H1 (cell line): ENCODE results near the gene SH3PXD2A. TPM values are rescaled to one million over a fixed set of nuclear protein-coding genes. Genes with fewer than 3 reads are reported as not detected.

Source experiments
- CTCF ChIA-PET: fragments of 300-600 bp; sonication (Branson Sonifier 250); formaldehyde crosslinking; loops from one replicate; lab custom pipeline; 2021; ENCODE audit not compliant: partially characterized antibody; lab: Charles Lee
- POLR2A ChIA-PET: fragments of 300-600 bp; sonication (Branson Sonifier 250); formaldehyde crosslinking; loops from one replicate; lab custom pipeline; 2021; ENCODE audit warnings: inconsistent platforms; ENCODE audit not compliant: partially characterized antibody; lab: Charles Lee
- DNase-seq, 2 experiments: peaks; one replicate each; pipeline versions ENCODE4 v3.0.0 to v3.0.0-alpha.2; 2010 to 2022; ENCODE audit warnings: low spot score in 2 of 2, low read depth in 1 of 2, mixed read lengths in 1 of 2
- FAIRE-seq: peaks from 2 replicates; lab custom pipeline; 2011; peaks lifted over from hg19 to GRCh38; lab: Jason Lieb, UNC
- H2AFZ ChIP-seq: 2 replicates; pipeline ENCODE4 v1.8.1; 2012; ENCODE audit warnings: low read length, inconsistent platforms
- H2AK5ac ChIP-seq: 2 replicates; pipeline ENCODE4 v1.6.1; 2013; ENCODE audit warnings: low read depth, low read length
- H2BK120ac ChIP-seq: replicated peaks from 2 replicates; pipeline ENCODE3; 2013; ENCODE audit warnings: low read depth, low read length, inconsistent platforms
- H2BK12ac ChIP-seq: 2 replicates; pipeline ENCODE4 v1.6.1; 2013; ENCODE audit warnings: low read depth, low read length
- H2BK15ac ChIP-seq: 2 replicates; pipeline ENCODE4 v1.6.1; 2013; ENCODE audit warnings: low read length
- H2BK20ac ChIP-seq: 2 replicates; pipeline ENCODE4 v1.6.1; 2013; ENCODE audit warnings: low read length
- H2BK5ac ChIP-seq: 2 replicates; pipeline ENCODE4 v1.6.1; 2013; ENCODE audit warnings: low read depth, low read length
- H3K14ac ChIP-seq: 2 replicates; pipeline ENCODE4 v1.6.1; 2013; ENCODE audit warnings: inconsistent platforms; ENCODE audit not compliant: insufficient read length
- H3K18ac ChIP-seq: 2 replicates; pipeline ENCODE4 v1.6.1; 2013; ENCODE audit warnings: low read length; ENCODE audit errors: extremely low read depth
- H3K23ac ChIP-seq: 2 replicates; pipeline ENCODE4 v1.6.1; 2013; ENCODE audit warnings: inconsistent platforms; ENCODE audit not compliant: insufficient read length
- H3K23me2 ChIP-seq: 2 replicates; pipeline ENCODE4 v1.6.1; 2013; ENCODE audit warnings: low read depth, low read length
- H3K27ac ChIP-seq: 2 replicates; pipeline ENCODE4 v1.6.1; 2011; ENCODE audit warnings: low read depth, low read length, inconsistent platforms
- H3K27me3 ChIP-seq, 4 experiments: replicated peaks in 1 of 4; 1 replicate in 1 of 4; 2 replicates in 3 of 4; pipeline versions ENCODE4 v1.6.1 to v1.8.1; 2011 to 2013; ENCODE audit warnings: low read length in 3 of 4, mild to moderate bottlenecking in 3 of 4, inconsistent platforms in 2 of 4, mixed read lengths in 2 of 4, moderate library complexity in 1 of 4; ENCODE audit not compliant: control insufficient read depth in 3 of 4, insufficient read depth in 3 of 4; ENCODE audit errors: extremely low read depth in 1 of 4
- H3K36me3 ChIP-seq, 4 experiments: 2 replicates each; pipeline versions ENCODE4 v1.6.1 to v1.8.1; 2011 to 2013; ENCODE audit warnings: mild to moderate bottlenecking in 4 of 4, low read length in 3 of 4, moderate library complexity in 2 of 4, control low read depth in 1 of 4, inconsistent platforms in 1 of 4; ENCODE audit not compliant: insufficient read depth in 4 of 4, control insufficient read depth in 2 of 4
- H3K4ac ChIP-seq: replicated peaks from 2 replicates; pipeline ENCODE3; 2013; ENCODE audit warnings: low read length, low read depth, mixed read lengths, inconsistent platforms; ENCODE audit not compliant: insufficient read length
- H3K4me1 ChIP-seq, 4 experiments: replicated peaks in 1 of 4; 1 replicate in 1 of 4; 2 replicates in 3 of 4; pipeline versions ENCODE4 v1.6.1 to v1.8.1; 2011 to 2013; ENCODE audit warnings: low read length in 3 of 4, inconsistent platforms in 2 of 4, mixed read lengths in 1 of 4; ENCODE audit not compliant: insufficient read depth in 4 of 4, control insufficient read depth in 3 of 4
- H3K4me2 ChIP-seq, 2 experiments: 2 replicates each; pipeline versions ENCODE4 v1.6.1 to v1.8.1; 2011 to 2013; ENCODE audit warnings: low read depth in 2 of 2, low read length in 2 of 2, control low read depth in 1 of 2, inconsistent platforms in 1 of 2, mild to moderate bottlenecking in 1 of 2; ENCODE audit not compliant: insufficient read depth in 1 of 2
- H3K4me3 ChIP-seq, 4 experiments: fragments of 200-600, 300-600 bp in 1 of 4; sonication (generic), shearing (Covaris generic), sonication (Bioruptor Twin) in 1 of 4; 2 replicates each; pipeline versions ENCODE4 v1.5.1 to v1.8.1; 2011 to 2016; ENCODE audit warnings: low read length in 4 of 4, low read depth in 3 of 4, control low read depth in 2 of 4, inconsistent platforms in 2 of 4, mild to moderate bottlenecking in 2 of 4, mixed read lengths in 1 of 4, moderate library complexity in 1 of 4; ENCODE audit not compliant: insufficient read depth in 2 of 4; ENCODE audit errors: extremely low read depth in 1 of 4
- H3K56ac ChIP-seq: replicated peaks from 2 replicates; pipeline ENCODE3; 2013; ENCODE audit warnings: low read depth, mild to moderate bottlenecking, mixed read lengths, low read length, inconsistent platforms; ENCODE audit not compliant: insufficient read length
- H3K79me1 ChIP-seq: 2 replicates; pipeline ENCODE4 v1.6.1; 2013; ENCODE audit warnings: low read depth, low read length, control low read depth
- H3K79me2 ChIP-seq, 2 experiments: 2 replicates each; pipeline versions ENCODE4 v1.6.1 to v1.8.1; 2012 to 2013; ENCODE audit warnings: low read length in 2 of 2, mild to moderate bottlenecking in 2 of 2, inconsistent platforms in 1 of 2; ENCODE audit not compliant: insufficient read depth in 2 of 2, control insufficient read depth in 1 of 2
- H3K9ac ChIP-seq, 4 experiments: replicated peaks in 1 of 4; 1 replicate in 1 of 4; 2 replicates in 3 of 4; pipeline versions ENCODE4 v1.6.1 to v1.8.1; 2011 to 2013; ENCODE audit warnings: low read depth in 3 of 4, low read length in 3 of 4, control low read depth in 2 of 4, mild to moderate bottlenecking in 2 of 4, moderate library complexity in 2 of 4, inconsistent platforms in 1 of 4; ENCODE audit errors: extremely low read depth in 1 of 4
- H3K9me3 ChIP-seq, 2 experiments: 2 replicates each; pipeline versions ENCODE4 v1.6.1 to v1.8.1; 2012 to 2013; ENCODE audit warnings: mild to moderate bottlenecking in 2 of 2, moderate library complexity in 2 of 2, control low read depth in 1 of 2, inconsistent platforms in 1 of 2, low read depth in 1 of 2, low read length in 1 of 2, mixed read lengths in 1 of 2; ENCODE audit not compliant: insufficient read depth in 2 of 2
- H4K20me1 ChIP-seq, 2 experiments: replicated peaks in 1 of 2; 2 replicates each; pipeline versions ENCODE3 to v1.8.1; 2011 to 2013; ENCODE audit warnings: inconsistent platforms in 2 of 2, low read length in 2 of 2, mild to moderate bottlenecking in 1 of 2; ENCODE audit not compliant: insufficient read depth in 2 of 2, control insufficient read depth in 1 of 2
- H4K5ac ChIP-seq: 2 replicates; pipeline ENCODE4 v1.6.1; 2013; ENCODE audit warnings: low read length, low read depth, mixed read lengths, inconsistent platforms; ENCODE audit not compliant: insufficient read length
- H4K8ac ChIP-seq: 2 replicates; pipeline ENCODE4 v1.8.0; 2013; ENCODE audit warnings: mild to moderate bottlenecking, moderate library complexity, low read length, inconsistent platforms; ENCODE audit not compliant: insufficient read depth; ENCODE audit errors: extremely low read depth
- H4K91ac ChIP-seq: replicated peaks from 2 replicates; pipeline ENCODE3; 2013; ENCODE audit warnings: low read length, mixed read lengths, inconsistent platforms; ENCODE audit not compliant: insufficient read length
- CREB1 ChIP-seq: IDR thresholded peaks from 2 replicates; pipeline ENCODE4 v1.6.1; 2012; ENCODE audit warnings: inconsistent platforms
- EZH2 ChIP-seq: fragments of 200-600 bp; sonication (generic); IDR thresholded peaks from 2 replicates; pipeline ENCODE4 v1.7.1; 2012; ENCODE audit warnings: low read depth, mild to moderate bottlenecking, moderate library complexity, low read length, inconsistent platforms; ENCODE audit not compliant: severe bottlenecking
- FOSL1 ChIP-seq: IDR thresholded peaks from 2 replicates; pipeline ENCODE4 v1.6.1; 2011; ENCODE audit warnings: mild to moderate bottlenecking, low read depth, low read length, moderate library complexity; ENCODE audit not compliant: insufficient read depth
- KDM1A ChIP-seq: fragments of 200-600, 300-600 bp; sonication (generic); IDR thresholded peaks from 2 replicates; pipeline ENCODE4 v1.7.1; 2016; ENCODE audit warnings: mild to moderate bottlenecking, low read length, borderline replicate concordance
- NANOG ChIP-seq: IDR thresholded peaks from 2 replicates; pipeline ENCODE4 v1.6.1; 2011; ENCODE audit warnings: low read length, low read depth, mild to moderate bottlenecking, inconsistent platforms; ENCODE audit not compliant: insufficient read depth, poor library complexity, severe bottlenecking
- POLR2AphosphoS5 ChIP-seq: IDR thresholded peaks from 2 replicates; pipeline ENCODE4 v1.6.1; 2011; ENCODE audit warnings: low read depth, low read length
- SIN3A ChIP-seq, 2 experiments: IDR thresholded peaks in 1 of 2; conservative IDR thresholded peaks in 1 of 2; 2 replicates each; pipeline ENCODE4 v1.6.1; 2011 to 2012; ENCODE audit warnings: low read length in 2 of 2, improper control_type of control experiment in 1 of 2, low read depth in 1 of 2, mild to moderate bottlenecking in 1 of 2
- SRF ChIP-seq: IDR thresholded peaks from 2 replicates; pipeline ENCODE4 v1.6.1; 2011; ENCODE audit warnings: mild to moderate bottlenecking, low read depth, low read length, moderate library complexity
- TAF1 ChIP-seq: IDR thresholded peaks from 2 replicates; pipeline ENCODE4 v1.6.1; 2011; ENCODE audit warnings: mild to moderate bottlenecking, low read depth, low read length
- TAF7 ChIP-seq: optimal IDR thresholded peaks from 2 replicates; pipeline ENCODE3; 2011; ENCODE audit warnings: low read depth, mild to moderate bottlenecking, inconsistent platforms, low read length, moderate library complexity, borderline replicate concordance
- WGBS, 2 experiments: shearing (Covaris generic) in 1 of 2; methylation state at CpG; one replicate each; pipeline versions ENCODE4 v1.1.6 to v1.1.7; 2013 to 2015; ENCODE audit warnings: low lambda C conversion rate in 2 of 2, mixed read lengths in 2 of 2, inconsistent platforms in 1 of 2, low coverage in 1 of 2, missing lambda C conversion rate in 1 of 2; ENCODE audit not compliant: insufficient replicate concordance in 2 of 2, insufficient coverage in 1 of 2, insufficient read length in 1 of 2; ENCODE audit errors: extremely low coverage in 1 of 2, missing lambda C conversion rate in 1 of 2; 5-methylcytosine and 5-hydroxymethylcytosine counted together
- polyA plus RNA-seq, 7 experiments: library from polyadenylated mRNA; depleted of rRNA in 3 of 7; stranded (reverse) in 5 of 7; unstranded in 2 of 7; fragments of >200 nt in 5 of 7; fragments of 200-250 nt in 2 of 7; gene quantifications; 1 replicate in 5 of 7; 2 replicates in 1 of 7; 4 replicates in 1 of 7; pipeline versions ENCODE4 v1.2.1 to v1.2.3, GENCODE V29; 2011 to 2013; ENCODE audit warnings: missing spikeins in 2 of 7, mixed read lengths in 2 of 7
- total RNA-seq: library from RNA; stranded (reverse); fragmentation: NEBNext Ultra II Directional; extraction: Animal tissue kit (Norgen Biotek cat#: 25700); gene quantifications from 2 replicates; pipeline ENCODE4 v1.2.1, GENCODE V29; 2021
- TF ChIP-seq, protein P1 (sequence below): IDR thresholded peaks from 2 replicates; pipeline ENCODE4 v1.6.1; 2011; ENCODE audit warnings: low read depth, mild to moderate bottlenecking, low read length; ENCODE audit not compliant: insufficient read depth

The SH3PXD2A gene
- total and polyA plus RNA-seq, 2 of the 8 experiments (the other 6 are each of a cell fraction or from before 2014, with no cell fraction given), result 5.4 to 16.3 TPM

DNA sequence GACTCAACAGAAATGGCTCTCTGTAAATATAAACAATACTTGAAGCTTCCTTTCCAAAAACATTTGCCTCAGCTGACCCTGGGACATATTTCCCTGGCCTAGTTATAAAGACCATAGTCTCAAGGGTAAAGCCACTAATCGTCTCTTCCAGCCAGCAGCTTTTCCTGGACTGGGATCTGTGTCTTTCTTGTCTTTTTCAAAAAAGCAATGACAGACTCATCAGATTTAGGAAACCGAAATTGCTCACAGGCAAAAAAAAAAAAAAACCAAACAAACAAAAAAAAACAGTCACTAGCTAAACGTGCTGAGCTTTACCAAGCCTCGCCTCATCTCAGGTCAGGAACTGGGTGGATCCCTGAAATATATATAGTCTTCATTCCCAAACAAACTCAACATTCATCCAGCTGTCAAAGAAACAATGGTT, 39.1 kb upstream of the SH3PXD2A start:
- H3K79me2 ChIP-seq, result no peaks in the 10 kb centered on the region
- WGBS, 2 experiments, result 77% methylated on average over 4 of the region's 4 CpGs; no CpG with 5 or more reads in 1 of the 2 experiments
- no peaks in the 10 kb centered on the region for H3K79me1 ChIP-seq
- no peak overlapping the region for H4K91ac ChIP-seq
- H2BK120ac ChIP-seq, result no peak overlapping the region
- no peak overlapping the region for H3K18ac ChIP-seq
- H3K4me2 ChIP-seq, result no peak overlapping the region
- DNase-seq, result no peak
- H3K56ac ChIP-seq, result no peak overlapping the region
- H2BK12ac ChIP-seq, result no peak overlapping the region
- no peak overlapping the region for H4K8ac ChIP-seq
- H3K4me3 ChIP-seq, result no peak overlapping the region
- no peak overlapping the region for H4K5ac ChIP-seq
- peaks cover 0 to 2% (median 0%) of the 10 kb centered on the region in 4 experiments; a peak in 2 of 7 replicates for H3K4me1 ChIP-seq
- ChIA-PET CTCF (interaction anchor here (1.0 to 1.8 kb wide), 6 partner anchors 10 to 183 kb away, joined by 3 to 8 read pairs (median 4); no protein-coding TSS in a partner anchor), POLR2A (no interaction called here)
- no peaks in the 10 kb centered on the region for H3K23me2 ChIP-seq
- no peak overlapping the region for H2AFZ ChIP-seq
- H2BK15ac ChIP-seq, result no peak overlapping the region
- no peak overlapping the region for H2BK20ac ChIP-seq
- H3K14ac ChIP-seq, result no peak overlapping the region
- H3K23ac ChIP-seq, result no peak overlapping the region
- no peak overlapping the region for H3K9ac ChIP-seq
- H3K36me3 ChIP-seq, result peaks cover 0 to 2% (median 0%) of the 10 kb centered on the region in 4 experiments; a peak in 3 of 8 replicates
- no peak overlapping the region for H2AK5ac ChIP-seq
- H3K9me3 ChIP-seq, result no peaks in the 10 kb centered on the region
- FAIRE-seq, result no peak
- H4K20me1 ChIP-seq, result no peaks in the 10 kb centered on the region
- H3K4ac ChIP-seq, result no peak overlapping the region
- H2BK5ac ChIP-seq, result no peak overlapping the region
- no peak overlapping the region for H3K27ac ChIP-seq
- no peaks in the 10 kb centered on the region for H3K27me3 ChIP-seq
- TF ChIP-seq, protein P1, sequence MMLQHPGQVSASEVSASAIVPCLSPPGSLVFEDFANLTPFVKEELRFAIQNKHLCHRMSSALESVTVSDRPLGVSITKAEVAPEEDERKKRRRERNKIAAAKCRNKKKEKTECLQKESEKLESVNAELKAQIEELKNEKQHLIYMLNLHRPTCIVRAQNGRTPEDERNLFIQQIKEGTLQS, result no peak
- TF ChIP-seq KDM1A, result no peak
- TF ChIP-seq FOSL1, result no peak
- TF ChIP-seq EZH2, result no peak
- no peak for TF ChIP-seq NANOG
- TF ChIP-seq TAF7, result no peak
- no peak for TF ChIP-seq CREB1
- no peak for TF ChIP-seq SIN3A (conservative IDR thresholded peaks at IDR 0.05 in 1 of 2, IDR thresholded peaks at IDR 0.05 in 1 of 2; ENCODE audit: low read depth in 1 of 2, low read length in 2 of 2)
- TF ChIP-seq POLR2AphosphoS5, result no peak
- TF ChIP-seq TAF1, result no peak
- TF ChIP-seq SRF, result no peak
